ENCODE results near the gene TSNAXIP1. TPM values are rescaled to one million over a fixed set of nuclear protein-coding genes. Genes with fewer than 3 reads are reported as not detected.
A peak's percentile ranks its signal among the peaks of the same experiment; 100 is the strongest.

Gene TSNAXIP1
- total RNA-seq, 2 experiments from 2014 or later: 0.52 to 0.61 TPM

DNA sequence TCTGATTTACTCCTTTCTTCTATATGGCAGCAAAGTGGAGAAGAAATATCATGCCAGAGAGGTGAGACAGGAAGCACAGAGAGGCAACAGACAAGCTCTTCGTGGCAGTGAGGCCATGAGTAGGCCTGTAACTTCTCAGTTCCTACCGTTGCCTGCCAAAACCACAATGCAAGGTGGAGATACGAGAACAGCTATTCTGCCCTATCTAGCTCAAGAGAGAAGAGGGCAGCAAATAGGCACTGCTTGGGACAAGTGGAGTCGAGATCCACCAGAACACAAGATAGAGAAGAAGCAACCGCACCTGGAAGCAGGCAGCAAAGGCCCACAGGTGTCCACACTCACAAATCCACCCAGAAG is 25.1 kb upstream of the TSNAXIP1 start:
- TF ChIP-seq, protein P1, sequence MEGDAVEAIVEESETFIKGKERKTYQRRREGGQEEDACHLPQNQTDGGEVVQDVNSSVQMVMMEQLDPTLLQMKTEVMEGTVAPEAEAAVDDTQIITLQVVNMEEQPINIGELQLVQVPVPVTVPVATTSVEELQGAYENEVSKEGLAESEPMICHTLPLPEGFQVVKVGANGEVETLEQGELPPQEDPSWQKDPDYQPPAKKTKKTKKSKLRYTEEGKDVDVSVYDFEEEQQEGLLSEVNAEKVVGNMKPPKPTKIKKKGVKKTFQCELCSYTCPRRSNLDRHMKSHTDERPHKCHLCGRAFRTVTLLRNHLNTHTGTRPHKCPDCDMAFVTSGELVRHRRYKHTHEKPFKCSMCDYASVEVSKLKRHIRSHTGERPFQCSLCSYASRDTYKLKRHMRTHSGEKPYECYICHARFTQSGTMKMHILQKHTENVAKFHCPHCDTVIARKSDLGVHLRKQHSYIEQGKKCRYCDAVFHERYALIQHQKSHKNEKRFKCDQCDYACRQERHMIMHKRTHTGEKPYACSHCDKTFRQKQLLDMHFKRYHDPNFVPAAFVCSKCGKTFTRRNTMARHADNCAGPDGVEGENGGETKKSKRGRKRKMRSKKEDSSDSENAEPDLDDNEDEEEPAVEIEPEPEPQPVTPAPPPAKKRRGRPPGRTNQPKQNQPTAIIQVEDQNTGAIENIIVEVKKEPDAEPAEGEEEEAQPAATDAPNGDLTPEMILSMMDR (IDR thresholded peaks at IDR 0.05): no peak
- Histone ChIP-seq H3K4me1 (ENCODE audit: insufficient read depth, low read length) (peaks cover 25% of the 10 kb centered on the region), H3K36me3 (ENCODE audit: insufficient read depth, low read length) (peaks cover 2% of the 10 kb centered on the region), H3K4me3 (ENCODE audit: low read length) (no peak overlapping the region), H3K27ac (ENCODE audit: low read depth in 1 of 2, low read length in 2 of 2) (peak overlapping the region; percentile 49 to 56), H3K9me3 (ENCODE audit: control insufficient read depth in 1 of 2, insufficient read depth in 1 of 2, low read length in 2 of 2) (no peaks in the 10 kb centered on the region), H3K27me3 (ENCODE audit: control insufficient read depth in 1 of 2, insufficient read depth in 2 of 2, low read length in 2 of 2) (no peaks in the 10 kb centered on the region)
- intact Hi-C loops (cut with DNase I, micrococcal nuclease): no loop called here
- Mint-ChIP-seq H3K4me1 (ENCODE audit: low read depth) (peaks cover 42% of the 10 kb centered on the region), H3K9me3 (no peaks in the 10 kb centered on the region), H3K27ac (peak overlapping the region; percentile 92), H3K4me3 (peak overlapping the region; percentile 8), H3K27me3 (no peaks in the 10 kb centered on the region), H3K36me3 (ENCODE audit: low read depth) (peaks cover 12% of the 10 kb centered on the region)
- DNase-seq (peak in 7 of 14 experiments; percentile 2 to 31 (median 23)), ATAC-seq (ENCODE audit: poor library complexity) (peak; percentile 90)
- ChIA-PET POLR2A (interaction anchor here (0.9 to 2.4 kb wide), 5 partner anchors 20 to 62 kb away, joined by 3 to 14 read pairs (median 7); partner anchors contain the start of genes GFOD2, RANBP10 and TSNAXIP1), CTCF (interaction anchor here (1.8 kb wide), 1 partner anchor 35 kb away, joined by 5 read pairs; no protein-coding TSS in a partner anchor)

DNA sequence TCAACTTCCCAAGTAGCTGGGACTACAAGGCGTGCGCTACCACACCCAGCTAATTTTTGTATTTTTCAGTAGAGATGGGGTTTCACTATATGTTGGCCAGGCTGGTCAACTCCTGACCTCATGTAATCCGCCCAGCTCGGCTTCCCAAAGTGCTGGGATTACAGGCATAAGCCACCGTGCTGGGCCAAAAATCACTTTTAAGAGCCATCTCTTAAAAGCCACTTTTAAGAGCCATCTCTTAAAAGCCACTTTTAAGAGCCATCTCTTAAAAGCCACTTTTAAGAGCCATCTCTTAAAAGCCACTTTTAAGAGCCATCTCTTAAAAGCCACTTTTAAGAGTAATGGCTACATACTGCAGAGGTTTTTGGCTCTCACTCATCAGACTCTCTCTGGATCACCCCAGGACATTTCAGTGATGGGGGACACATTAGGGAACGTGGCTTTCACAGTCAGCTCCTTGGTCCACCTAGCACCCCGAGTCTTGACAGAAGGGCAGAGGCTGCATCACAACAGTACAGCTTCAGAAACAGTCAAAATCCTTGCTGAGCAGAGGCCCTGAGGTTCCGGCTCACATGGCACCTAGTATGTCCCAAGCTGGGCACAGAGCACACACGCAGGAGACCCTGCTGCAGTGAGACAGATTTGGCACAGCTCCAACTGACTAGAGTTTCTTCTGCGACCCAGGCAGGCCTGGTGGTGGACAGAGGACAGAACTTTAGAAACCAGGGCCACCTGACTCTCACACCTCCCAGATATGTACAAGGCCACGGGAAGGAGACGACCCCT is 23.9 kb upstream of the TSNAXIP1 start:
- Mint-ChIP-seq H3K4me3 (no peak overlapping the region), H3K36me3 (ENCODE audit: low read depth) (peaks cover 9% of the 10 kb centered on the region), H3K9me3 (no peaks in the 10 kb centered on the region), H3K4me1 (ENCODE audit: low read depth) (peaks cover 38% of the 10 kb centered on the region), H3K27ac (peak overlapping the region; percentile 51), H3K27me3 (no peaks in the 10 kb centered on the region)
- Histone ChIP-seq H3K27ac (ENCODE audit: low read depth in 1 of 2, low read length in 2 of 2) (no peak overlapping the region), H3K4me1 (ENCODE audit: insufficient read depth, low read length) (peaks cover 25% of the 10 kb centered on the region), H3K27me3 (ENCODE audit: control insufficient read depth in 1 of 2, insufficient read depth in 2 of 2, low read length in 2 of 2) (no peaks in the 10 kb centered on the region), H3K4me3 (ENCODE audit: low read length) (no peak overlapping the region), H3K9me3 (ENCODE audit: control insufficient read depth in 1 of 2, insufficient read depth in 1 of 2, low read length in 2 of 2) (no peaks in the 10 kb centered on the region), H3K36me3 (ENCODE audit: insufficient read depth, low read length) (peaks cover 2% of the 10 kb centered on the region)
- ChIA-PET POLR2A (interaction anchor here (1.7 to 2.4 kb wide), 2 partner anchors 19 to 24 kb away, joined by 7 to 14 read pairs; partner anchors contain the start of genes RANBP10 and TSNAXIP1), CTCF (interaction anchor here (1.2 kb wide), 1 partner anchor 34 kb away, joined by 3 read pairs; no protein-coding TSS in a partner anchor)
- no peak for DNase-seq
- no peak for ATAC-seq (ENCODE audit: poor library complexity)
- intact Hi-C loops (cut with DNase I, micrococcal nuclease): no loop called here
- TF ChIP-seq, protein P1 (IDR thresholded peaks at IDR 0.05): no peak

DNA sequence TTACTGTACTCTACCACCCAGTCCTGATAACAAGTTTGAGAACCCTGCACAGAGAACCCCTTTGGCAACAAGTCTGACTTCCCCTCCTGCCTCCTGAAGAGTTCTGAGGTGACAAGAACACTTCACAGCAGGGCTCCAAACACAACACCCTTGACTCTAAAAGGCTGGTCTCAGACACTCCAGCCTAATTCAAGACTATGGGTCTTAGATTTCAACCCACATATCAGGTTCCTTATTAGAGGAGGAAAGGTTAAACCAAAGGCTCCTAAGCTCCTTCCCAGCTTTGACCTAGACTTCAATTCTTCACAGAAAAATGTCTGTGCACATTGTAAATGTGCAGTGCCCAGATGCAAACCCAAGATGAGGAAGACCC is 23.4 kb upstream of the TSNAXIP1 start:
- peaks cover 25% of the 10 kb centered on the region for H3K4me1 ChIP-seq (ENCODE audit: insufficient read depth, low read length)
- DNase-seq (no peak), ATAC-seq (ENCODE audit: poor library complexity) (no peak)
- no peaks in the 10 kb centered on the region for H3K9me3 ChIP-seq (ENCODE audit: control insufficient read depth in 1 of 2, insufficient read depth in 1 of 2, low read length in 2 of 2)
- Mint-ChIP-seq H3K27ac (peak overlapping the region; percentile 51), H3K27me3 (no peaks in the 10 kb centered on the region), H3K36me3 (ENCODE audit: low read depth) (peaks cover 6% of the 10 kb centered on the region), H3K9me3 (no peaks in the 10 kb centered on the region), H3K4me1 (ENCODE audit: low read depth) (peaks cover 34% of the 10 kb centered on the region), H3K4me3 (no peak overlapping the region)
- no peaks in the 10 kb centered on the region for H3K27me3 ChIP-seq (ENCODE audit: control insufficient read depth in 1 of 2, insufficient read depth in 2 of 2, low read length in 2 of 2)
- H3K4me3 ChIP-seq (ENCODE audit: low read length): no peak overlapping the region
- H3K27ac ChIP-seq (ENCODE audit: low read depth in 1 of 2, low read length in 2 of 2): no peak overlapping the region
- ChIA-PET CTCF (interaction anchor here (1.2 kb wide), 1 partner anchor 33 kb away, joined by 3 read pairs; no protein-coding TSS in a partner anchor), POLR2A (no interaction called here)
- intact Hi-C loops (cut with DNase I, micrococcal nuclease): no loop called here
- peaks cover 2% of the 10 kb centered on the region for H3K36me3 ChIP-seq (ENCODE audit: insufficient read depth, low read length)
- TF ChIP-seq, protein P1 (IDR thresholded peaks at IDR 0.05): no peak

All from CD4-positive, alpha-beta T cell (primary cell).